Right atrium auricular region (tissue), 2 donors: Measurements from ENCODE around the gene IFRD2. TPM values are rescaled to one million over a fixed set of nuclear protein-coding genes. Genes with fewer than 3 reads are reported as not detected.

Experiments
- DNase-seq: peaks from one replicate; pipeline ENCODE4 v3.0.0-alpha.2; 2019; ENCODE audit warnings: low spot score
- H3K27ac ChIP-seq, 2 donors: fragments of 200-600 bp; sonication (generic); 1 replicate in 1 of 2; 2 replicates in 1 of 2; pipeline ENCODE4 v1.5.1; 2016 to 2019
- H3K27me3 ChIP-seq, 2 donors: fragments of 200-600 bp; sonication (generic); one replicate each; pipeline versions ENCODE4 v1.5.1 to v1.6.0; 2017 to 2019
- H3K36me3 ChIP-seq: fragments of 200-600 bp; sonication (generic); one replicate; pipeline ENCODE4 v1.5.1; 2016
- H3K4me1 ChIP-seq, 2 donors: fragments of 200-600 bp; sonication (generic); one replicate each; pipeline versions ENCODE4 v1.5.1 to v1.6.0; 2017 to 2019
- H3K4me3 ChIP-seq, 2 donors: fragments of 200-600 bp; sonication (generic); 1 replicate in 1 of 2; 2 replicates in 1 of 2; pipeline ENCODE4 v1.5.1; 2017 to 2019; ENCODE audit warnings: mild to moderate bottlenecking in 1 of 2, moderate library complexity in 1 of 2
- H3K9me3 ChIP-seq, 2 donors: fragments of 200-600 bp; sonication (generic); one replicate each; pipeline ENCODE4 v1.5.1; 2019
- CTCF ChIP-seq, 2 donors: fragments of 200-600 bp; sonication (generic); IDR thresholded peaks; one replicate each; pipeline ENCODE4 v1.5.1; 2019; ENCODE audit warnings: antibody characterized with exemption in 2 of 2
- total RNA-seq, 2 donors: library from RNA; depleted of rRNA; stranded (reverse); fragments of >200 nt; gene quantifications; one replicate each; pipeline ENCODE4 v1.1.0, GENCODE V29; 2016

Gene IFRD2
- total RNA-seq, 2 donors from 2014 or later, result 51.0 to 58.5 TPM

- H3K4me1 ChIP-seq, result peaks cover 0 to 46% of the 10 kb centered on the region in 2 donors
- peak overlapping the region; percentile 86 to 89 for H3K27ac ChIP-seq
- H3K36me3 ChIP-seq, result no peaks in the 10 kb centered on the region
- no peak for DNase-seq
- H3K9me3 ChIP-seq, result no peaks in the 10 kb centered on the region
- no peaks in the 10 kb centered on the region for H3K27me3 ChIP-seq
- H3K4me3 ChIP-seq, result peak overlapping the region; percentile 39 to 65
- TF ChIP-seq CTCF (IDR thresholded peaks at IDR 0.05), result no peak
These were observed 5.9 kb upstream of the IFRD2 start for GRCh38 chr3:50297896-50298725.

- no peaks in the 10 kb centered on the region for H3K27me3 ChIP-seq
- no peak overlapping the region for H3K27ac ChIP-seq
- H3K4me3 ChIP-seq, result no peak overlapping the region
- H3K36me3 ChIP-seq, result no peaks in the 10 kb centered on the region
- TF ChIP-seq CTCF (IDR thresholded peaks at IDR 0.05), result no peak
- peaks cover 0 to 46% of the 10 kb centered on the region in 2 donors for H3K4me1 ChIP-seq
- DNase-seq, result no peak
- H3K9me3 ChIP-seq, result no peaks in the 10 kb centered on the region
These were observed 5.2 kb upstream of the IFRD2 start for GRCh38 chr3:50297384-50297775.

GRCh38 chr3:50296721-50297383 is 4.6 kb upstream of the IFRD2 start:
- no peak overlapping the region for H3K4me3 ChIP-seq
- H3K27me3 ChIP-seq, result no peaks in the 10 kb centered on the region
- no peak for TF ChIP-seq CTCF (IDR thresholded peaks at IDR 0.05)
- H3K36me3 ChIP-seq, result no peaks in the 10 kb centered on the region
- no peaks in the 10 kb centered on the region for H3K9me3 ChIP-seq
- peaks cover 0 to 44% of the 10 kb centered on the region in 2 donors for H3K4me1 ChIP-seq
- H3K27ac ChIP-seq, result no peak overlapping the region
- DNase-seq, result no peak

GRCh38 chr3:50295553-50296431 is 3.6 kb upstream of the IFRD2 start:
- Histone ChIP-seq H3K36me3 (no peaks in the 10 kb centered on the region), H3K9me3 (no peaks in the 10 kb centered on the region), H3K27ac (no peak overlapping the region), H3K4me3 (no peak overlapping the region), H3K27me3 (no peaks in the 10 kb centered on the region), H3K4me1 (peaks cover 0 to 49% of the 10 kb centered on the region in 2 donors)
- no peak for DNase-seq
- no peak for TF ChIP-seq CTCF (IDR thresholded peaks at IDR 0.05)

- Histone ChIP-seq H3K9me3 (no peaks in the 10 kb centered on the region), H3K27ac (no peak overlapping the region), H3K4me1 (peaks cover 0 to 46% of the 10 kb centered on the region in 2 donors)
These were observed 2.5 kb upstream of the IFRD2 start for GRCh38 chr3:50294492-50295403.

More at GRCh38 chr3:50294492-50295403, 2.5 kb upstream of the IFRD2 start:
- no peak for DNase-seq
- Histone ChIP-seq H3K36me3 (peaks cover 8% of the 10 kb centered on the region), H3K27me3 (no peaks in the 10 kb centered on the region), H3K4me3 (no peak overlapping the region)
- no peak for TF ChIP-seq CTCF (IDR thresholded peaks at IDR 0.05)
